Activated CD8-positive, alpha-beta memory T cell treated with anti-CD3 and anti-CD28 coated beads, Interleukin-2, amount 50 U/mL, for 1 hour (primary cell): Measurements from ENCODE around the gene ACTBL2.
"Not testable (repeated sequence)": the region's sequence is repeated elsewhere in the genome, so short reads cannot be mapped to it uniquely, and the experiment has no call there.

Experiments
- DNase-seq: peaks from one replicate; pipeline ENCODE4 v3.0.0-alpha.2; 2020; ENCODE audit errors: extremely low read depth

Gene ACTBL2

GRCh38 chr5:57482671-57483106, at the start of gene ACTBL2:
Gene ACTBL2 (minus strand): TSS chr5:57482811. CDS start chr5:57482707, 104 bp downstream.
- DNase-seq = no peak

DNA sequence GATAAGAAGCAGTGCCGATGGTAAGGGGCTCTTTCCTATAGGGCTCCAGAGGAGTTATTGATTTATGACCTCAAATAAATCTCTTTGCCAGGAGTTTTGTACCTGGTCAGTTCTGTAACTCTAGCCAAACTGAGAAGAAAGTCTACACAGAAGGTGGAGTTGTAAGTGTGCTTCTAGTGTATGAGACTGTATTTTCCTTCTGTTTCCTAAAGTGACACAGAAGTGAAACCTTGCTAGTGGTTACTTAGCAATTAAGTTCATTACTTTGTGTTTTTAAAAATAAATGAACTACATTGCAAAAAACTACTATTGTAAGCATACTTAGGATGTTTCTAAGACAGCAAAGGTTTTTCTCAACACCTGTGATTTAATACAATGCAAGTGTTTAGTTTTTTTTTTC, 48.7 kb upstream of the ACTBL2 start:
- DNase-seq = no peak

DNA sequence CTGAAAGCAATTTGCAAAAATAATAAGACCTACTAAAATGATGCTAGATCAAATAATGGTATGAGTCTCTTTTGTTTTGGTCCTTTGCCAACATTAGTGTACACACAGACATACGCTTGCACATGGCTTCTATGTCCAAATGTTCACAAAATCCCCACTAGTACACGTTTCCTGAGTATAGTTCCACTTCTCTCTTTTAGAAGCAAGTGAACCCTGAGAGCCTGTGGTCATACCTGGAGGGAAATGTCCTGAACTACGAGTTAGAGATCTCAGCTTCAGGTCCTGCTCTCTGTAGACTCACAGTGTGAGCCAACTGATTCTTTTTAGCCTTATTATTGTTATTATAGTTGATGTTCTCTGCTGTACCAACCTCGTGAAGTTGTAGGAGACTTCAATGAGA, 47.3 kb upstream of the ACTBL2 start:
- no peak for DNase-seq

DNA sequence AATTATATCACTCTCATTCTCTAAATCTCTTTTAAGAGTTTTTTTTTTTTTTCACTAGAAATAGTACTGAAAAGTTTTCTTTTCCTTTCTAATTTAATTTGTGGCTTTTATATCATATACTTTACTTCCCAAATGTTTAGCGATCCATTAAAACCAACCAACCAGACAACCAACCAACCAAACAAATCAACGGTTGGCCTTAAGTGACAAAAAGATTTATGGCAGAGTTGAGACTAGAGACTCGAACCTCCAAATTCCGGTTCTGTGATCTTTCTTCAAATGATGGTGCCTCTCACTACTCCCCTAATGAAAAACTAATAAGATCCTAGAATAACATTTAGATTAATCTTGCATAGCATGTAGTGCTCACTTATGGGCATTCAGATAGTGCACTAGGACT, 45.3 kb upstream of the ACTBL2 start:
- DNase-seq = no peak

GRCh38 chr5:57524348-57525060, 41.9 kb upstream of the ACTBL2 start:
- DNase-seq = no peak

DNA sequence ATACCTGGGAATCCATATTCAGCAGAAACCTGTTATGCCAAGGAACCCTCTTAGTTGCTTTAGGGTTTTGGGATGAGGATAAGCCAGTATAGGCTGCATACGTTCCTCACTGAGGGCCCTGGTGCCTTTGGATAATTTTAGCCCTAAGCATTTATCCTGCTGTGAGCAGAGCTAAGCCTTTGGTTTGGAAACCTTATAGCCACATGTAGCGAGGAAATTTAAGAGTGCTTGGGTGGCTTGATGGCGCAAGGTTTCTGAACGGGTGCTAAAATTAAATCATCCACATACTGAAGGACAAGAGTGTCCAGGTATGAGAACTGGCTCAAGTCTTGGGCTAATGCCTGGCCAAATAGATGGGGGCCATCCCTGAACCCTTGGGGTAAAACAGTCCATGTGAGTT, 39.9 kb upstream of the ACTBL2 start:
- not testable (repeated sequence) for DNase-seq

DNA sequence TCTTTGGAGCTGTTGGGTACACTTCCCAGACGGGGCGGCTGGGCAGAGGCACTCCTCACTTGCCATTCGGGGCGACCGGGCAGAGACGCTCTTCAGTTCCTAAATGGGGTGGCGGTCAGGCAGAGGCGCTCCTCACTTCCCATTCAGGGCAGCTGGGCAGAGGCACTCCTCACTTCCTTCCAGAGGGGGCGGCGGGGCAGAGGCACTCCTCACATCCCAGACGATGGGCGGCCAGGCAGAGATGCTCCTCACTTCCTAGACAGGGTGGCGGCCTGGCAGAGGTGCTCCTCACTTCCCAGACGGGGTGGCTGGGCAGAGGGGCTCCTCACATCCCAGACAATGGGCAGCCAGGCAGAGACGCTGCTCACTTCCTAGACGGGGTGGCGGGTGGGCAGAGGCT, 35.8 kb upstream of the ACTBL2 start:
- not testable (repeated sequence) for DNase-seq

DNA sequence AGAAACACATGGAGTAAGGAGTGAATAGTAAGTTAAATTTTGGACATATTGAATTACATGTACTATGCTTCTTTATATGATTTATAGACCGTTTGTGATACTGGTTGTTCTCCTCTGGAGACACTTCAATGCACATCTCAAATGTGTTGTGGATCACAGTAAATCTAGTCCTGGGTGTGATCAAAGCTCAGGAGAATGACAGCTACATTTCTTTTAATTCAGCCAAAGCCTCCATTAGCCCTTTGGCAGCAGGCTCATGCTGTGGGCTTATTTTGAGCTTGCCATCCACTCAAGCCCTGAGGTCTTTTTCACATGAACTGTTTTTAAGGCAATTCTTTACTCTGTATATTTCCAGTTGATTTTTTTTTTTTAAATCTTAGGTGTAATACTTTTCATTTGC, 34.6 kb upstream of the ACTBL2 start:
- no peak for DNase-seq

DNA sequence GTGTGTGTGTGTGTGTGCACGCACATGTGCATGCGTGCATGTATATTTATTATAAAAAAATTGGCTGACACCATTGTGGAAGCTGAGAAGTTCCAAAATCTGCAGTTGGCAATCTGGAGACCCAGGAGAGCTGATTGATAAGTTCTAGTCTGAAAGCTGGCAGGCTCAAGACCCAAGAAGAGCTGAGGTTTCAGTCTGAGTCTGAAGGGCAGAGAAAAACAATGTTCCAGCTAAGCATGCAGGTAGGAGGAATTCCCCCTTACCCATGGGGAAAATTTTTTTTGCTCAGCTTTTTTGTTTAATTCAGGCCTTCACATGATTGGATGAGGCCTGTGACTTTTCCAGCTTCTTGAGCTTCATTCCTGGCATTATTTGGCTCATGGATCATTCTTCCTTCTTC, 31.2 kb upstream of the ACTBL2 start:
- no peak for DNase-seq

GRCh38 chr5:57511321-57511720, 28.7 kb upstream of the ACTBL2 start:
- no peak for DNase-seq

DNA sequence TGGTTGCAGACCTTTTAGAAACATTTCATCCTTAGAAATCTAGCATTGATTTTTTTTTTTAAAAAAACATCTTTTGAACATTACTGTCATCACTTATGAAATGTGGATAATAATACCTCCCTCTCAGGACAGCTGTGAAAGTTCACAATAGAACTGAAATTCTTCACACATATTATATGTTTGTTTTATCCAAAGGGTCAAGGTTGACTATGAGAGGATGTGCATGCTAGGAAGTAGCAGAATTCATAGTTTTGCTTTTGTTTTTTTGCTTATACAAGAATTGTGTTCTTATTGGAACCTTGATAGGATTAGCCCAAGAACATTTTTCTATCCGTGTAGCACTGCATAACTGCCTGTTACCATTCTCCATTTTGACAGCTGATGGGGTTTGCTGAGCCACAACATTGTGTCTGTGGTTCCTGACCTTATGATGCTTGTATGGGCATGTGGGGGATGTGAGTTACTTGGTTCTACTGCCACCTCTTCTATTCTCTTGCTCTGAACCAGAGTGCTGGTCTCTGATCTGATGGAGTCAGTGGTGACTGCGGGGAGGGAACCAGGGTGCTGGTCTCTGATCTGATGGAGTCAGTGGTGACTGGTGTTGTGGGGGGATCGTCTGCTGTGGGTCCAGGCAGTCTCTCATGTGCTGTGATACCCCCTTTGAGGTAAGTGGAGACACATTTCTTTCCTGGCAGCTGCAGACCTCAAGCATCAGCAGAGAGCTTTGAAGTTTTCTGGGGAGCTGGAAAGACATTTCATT, 27.1 kb upstream of the ACTBL2 start:
- no peak for DNase-seq

DNA sequence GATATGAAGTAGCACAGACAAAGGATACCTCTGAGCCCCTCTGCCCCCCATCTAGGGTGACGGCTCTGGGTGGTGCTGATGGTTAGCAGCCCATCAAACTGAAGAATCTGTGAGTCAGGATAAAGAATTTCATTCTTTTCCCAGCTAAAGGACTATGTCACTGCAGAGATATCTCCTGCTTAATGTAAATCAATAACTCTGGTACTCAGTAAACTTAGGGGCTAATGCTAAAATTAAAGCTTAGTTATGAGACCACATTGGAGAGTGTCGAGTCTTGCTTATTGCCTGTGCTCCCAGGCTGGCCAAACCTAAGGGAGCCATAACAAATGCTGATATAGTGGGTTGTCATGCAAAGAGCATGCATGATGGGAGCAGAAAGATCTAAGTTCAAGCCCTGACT, 25.6 kb upstream of the ACTBL2 start:
- no peak for DNase-seq

- no peak for DNase-seq
Measured at GRCh38 chr5:57505272-57506200, 22.9 kb upstream of the ACTBL2 start.

DNA sequence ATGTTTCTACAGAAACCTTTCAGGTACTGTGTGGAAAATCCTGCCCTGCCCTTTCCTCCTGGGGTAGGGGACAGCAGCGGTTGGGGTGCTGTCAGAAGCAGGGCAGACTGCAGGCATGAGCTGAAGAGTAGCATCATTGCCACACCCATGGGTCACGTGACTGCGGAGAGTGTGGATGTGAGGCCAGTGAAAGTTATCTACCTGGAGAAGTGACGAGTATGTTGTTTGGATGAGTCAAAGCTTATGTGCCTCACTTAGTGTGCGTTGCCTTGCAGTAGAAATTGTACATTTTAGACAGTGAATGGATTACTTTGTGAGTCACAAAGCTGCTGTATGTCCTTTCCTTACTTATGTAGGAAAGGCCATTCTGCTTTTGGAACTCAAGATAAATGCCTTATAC, 21.7 kb upstream of the ACTBL2 start:
- DNase-seq = no peak

GRCh38 chr5:57503433-57503832, 20.8 kb upstream of the ACTBL2 start:
- DNase-seq = no peak

DNA sequence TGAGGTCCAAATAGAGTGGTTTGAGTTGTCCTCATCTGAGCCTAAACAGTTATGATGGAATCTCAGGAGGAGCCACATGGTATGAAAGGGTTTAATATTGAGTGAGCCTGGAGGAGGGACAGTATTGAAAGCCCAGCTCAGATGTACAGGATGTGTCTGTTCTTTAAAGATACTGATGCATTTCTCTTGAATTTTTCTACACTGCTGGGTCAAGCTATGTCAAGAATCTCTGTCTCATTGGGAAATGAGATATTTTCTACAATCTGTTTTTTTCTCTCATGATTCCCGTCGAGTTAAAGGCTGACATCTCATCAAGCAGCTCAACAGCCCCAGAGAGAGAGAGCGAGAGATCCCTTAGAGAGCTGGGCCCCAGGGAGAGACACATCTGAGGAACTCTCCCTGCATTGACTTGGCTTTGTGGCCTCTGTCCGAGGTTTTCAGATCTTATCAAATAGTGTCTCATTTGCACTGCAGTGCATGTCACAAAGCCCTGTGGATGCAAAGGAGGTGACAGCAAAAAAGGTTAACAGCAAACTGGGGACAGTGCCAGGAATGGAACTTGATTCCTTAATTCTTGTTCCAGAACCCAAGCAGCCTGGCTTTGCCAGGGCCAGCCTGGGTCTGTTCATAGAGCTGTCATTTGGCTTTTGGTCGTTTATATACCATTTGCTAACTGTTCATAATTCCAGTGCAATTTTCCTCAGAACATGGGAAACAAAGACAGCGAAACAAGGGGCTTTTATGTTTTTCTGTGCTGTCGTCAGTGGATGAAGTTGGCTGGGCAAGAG, 19.0 kb upstream of the ACTBL2 start:
- DNase-seq = no peak

DNA sequence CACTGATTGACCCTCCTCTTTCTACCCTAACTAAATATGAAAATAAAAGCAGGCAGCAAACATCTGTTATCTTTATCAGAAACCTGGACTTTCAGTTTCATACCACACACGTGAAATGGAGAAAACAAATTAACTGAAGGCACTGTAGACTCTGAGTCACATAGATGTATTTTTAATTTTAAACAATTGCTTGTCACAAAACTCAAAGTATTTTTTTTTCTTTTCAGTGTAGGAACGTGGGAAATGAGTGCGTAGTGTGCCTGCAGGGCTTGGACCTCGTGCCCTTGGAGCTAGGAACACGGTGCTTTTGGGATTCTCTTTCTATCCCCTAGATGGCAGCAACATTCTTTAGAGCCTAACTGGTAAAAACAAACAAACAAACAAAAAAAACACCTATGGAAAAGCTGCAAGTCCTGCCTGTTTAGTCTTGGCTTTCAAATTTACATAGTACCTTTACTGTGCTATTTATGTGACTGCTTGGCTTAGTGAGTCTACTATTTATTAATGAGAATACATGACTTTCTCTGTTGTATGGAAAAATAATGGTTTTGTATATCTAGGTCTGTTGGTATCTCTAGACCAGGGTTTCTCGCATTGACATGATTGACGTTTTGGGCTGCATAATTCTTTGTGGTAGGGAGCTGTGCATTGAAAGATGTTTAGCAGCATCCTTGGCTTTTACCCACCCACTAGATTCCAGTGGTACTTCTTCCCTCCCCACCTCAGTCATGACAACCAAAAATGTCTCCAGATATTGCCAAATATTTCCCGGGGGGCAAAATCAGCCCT, 16.8 kb upstream of the ACTBL2 start:
- no peak for DNase-seq

DNA sequence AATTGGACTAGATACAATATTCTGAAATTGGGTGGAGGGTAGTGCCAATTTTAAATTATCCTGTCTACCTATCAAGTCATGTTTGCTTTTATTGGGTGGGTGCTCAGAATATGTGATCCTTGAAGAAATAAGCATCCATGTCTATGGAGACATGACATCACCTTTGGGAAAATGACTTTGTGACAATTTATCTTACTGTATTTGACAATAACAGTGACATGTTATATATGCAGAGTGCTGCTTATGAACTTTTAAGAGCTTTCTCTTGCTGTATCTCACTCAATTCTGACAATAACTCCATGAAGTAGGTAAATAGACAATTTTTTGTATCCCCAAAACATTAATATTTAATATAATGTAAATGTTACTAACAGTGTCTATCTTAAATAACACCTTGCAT, 15.1 kb upstream of the ACTBL2 start:
- no peak for DNase-seq

DNA sequence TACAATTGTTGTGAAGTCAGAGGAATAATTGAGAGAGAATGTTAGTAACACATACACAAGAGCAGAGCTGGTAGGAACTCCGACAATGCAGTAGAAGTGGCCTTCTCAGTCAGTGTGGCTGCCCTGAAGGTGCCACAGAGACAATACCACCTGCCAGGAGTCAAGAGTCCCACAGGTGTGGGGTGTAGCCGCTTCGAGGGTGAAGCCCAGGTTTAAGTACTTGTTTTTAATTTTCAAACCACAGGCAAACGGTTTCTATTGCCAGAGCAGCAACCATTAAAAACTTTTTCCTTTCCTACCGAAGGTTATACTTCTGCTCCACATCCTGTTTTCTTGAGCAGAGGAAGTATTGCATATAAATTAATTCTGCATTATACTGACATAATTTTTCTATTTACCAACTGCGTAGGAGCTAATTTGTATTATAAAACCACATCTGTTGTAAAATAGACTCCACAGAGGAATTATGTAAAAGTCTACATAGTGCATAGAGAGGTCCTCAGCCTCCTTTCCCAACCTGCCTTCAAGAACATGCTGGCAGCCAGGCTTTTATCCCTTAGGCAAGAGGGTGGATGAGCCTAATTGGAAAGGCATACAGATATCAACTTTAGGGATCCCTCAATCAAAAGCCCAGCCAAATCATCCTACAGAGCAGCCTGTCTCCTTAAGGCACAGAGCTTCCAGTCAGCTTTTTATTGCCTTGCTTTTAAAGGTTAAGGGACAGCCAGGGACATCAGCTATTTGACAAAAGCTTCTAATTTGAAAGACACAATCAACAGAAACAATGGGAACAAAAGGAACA, 12.9 kb upstream of the ACTBL2 start:
- DNase-seq = no peak
